H9 (cell line): ENCODE data around the gene MYOD1. TPM values are rescaled to one million over a fixed set of nuclear protein-coding genes. Genes with fewer than 3 reads are reported as not detected.

Source experiments
- DNase-seq: peaks from one replicate; pipeline ENCODE4 v3.0.0-alpha.2; 2017
- H2AFZ ChIP-seq: one replicate; pipeline ENCODE4 v1.6.1; 2013; ENCODE audit warnings: mild to moderate bottlenecking, low read length, control low read depth, moderate library complexity
- H2AK5ac ChIP-seq: 2 replicates; pipeline ENCODE4 v1.6.1; 2013; ENCODE audit warnings: low read length, control low read depth, mixed read lengths; ENCODE audit not compliant: insufficient read length
- H2BK120ac ChIP-seq: one replicate; pipeline ENCODE4 v1.6.1; 2013; ENCODE audit warnings: low read depth, mild to moderate bottlenecking, low read length, control low read depth, inconsistent platforms; ENCODE audit not compliant: poor library complexity, severe bottlenecking
- H2BK12ac ChIP-seq: 2 replicates; pipeline ENCODE4 v1.6.1; 2013; ENCODE audit warnings: low read length, control low read depth, mixed read lengths, low read depth; ENCODE audit not compliant: insufficient read length
- H2BK15ac ChIP-seq: 2 replicates; pipeline ENCODE4 v1.6.1; 2013; ENCODE audit warnings: low read depth, low read length, control low read depth
- H2BK20ac ChIP-seq: one replicate; pipeline ENCODE4 v1.6.1; 2013; ENCODE audit warnings: low read depth, mild to moderate bottlenecking, low read length, control low read depth, inconsistent platforms; ENCODE audit not compliant: poor library complexity, severe bottlenecking
- H2BK5ac ChIP-seq: 2 replicates; pipeline ENCODE4 v1.6.1; 2013; ENCODE audit warnings: low read length, control low read depth, mixed read lengths; ENCODE audit not compliant: insufficient read length
- H3K14ac ChIP-seq: 2 replicates; pipeline ENCODE4 v1.6.1; 2013; ENCODE audit warnings: low read length, control low read depth; ENCODE audit not compliant: insufficient read depth
- H3K18ac ChIP-seq: 2 replicates; pipeline ENCODE4 v1.6.1; 2013; ENCODE audit warnings: low read depth, mild to moderate bottlenecking, mixed read lengths, low read length, control low read depth; ENCODE audit not compliant: insufficient read length
- H3K23ac ChIP-seq: 2 replicates; pipeline ENCODE4 v1.6.1; 2013; ENCODE audit warnings: low read length, control low read depth, mixed read lengths, low read depth; ENCODE audit not compliant: insufficient read length
- H3K23me2 ChIP-seq: 2 replicates; pipeline ENCODE4 v1.6.1; 2013; ENCODE audit warnings: low read depth, mild to moderate bottlenecking, mixed read lengths, low read length, control low read depth; ENCODE audit not compliant: insufficient read length, poor library complexity, severe bottlenecking
- H3K27ac ChIP-seq: 2 replicates; pipeline ENCODE4 v1.5.1; 2013; ENCODE audit warnings: low read length, control low read depth, mixed read lengths, low read depth; ENCODE audit not compliant: insufficient read length
- H3K27me3 ChIP-seq: 2 replicates; pipeline ENCODE4 v1.6.1; 2013; ENCODE audit warnings: low read length, control low read depth, inconsistent platforms; ENCODE audit not compliant: insufficient read depth
- H3K4ac ChIP-seq: 2 replicates; pipeline ENCODE4 v1.6.1; 2013; ENCODE audit warnings: low read depth, mild to moderate bottlenecking, control low read depth, inconsistent platforms, low read length, moderate library complexity
- H3K4me1 ChIP-seq: 2 replicates; pipeline ENCODE4 v1.6.1; 2013; ENCODE audit warnings: low read length, control low read depth, inconsistent platforms; ENCODE audit not compliant: insufficient read depth
- H3K4me2 ChIP-seq: 2 replicates; pipeline ENCODE4 v1.6.1; 2013; ENCODE audit warnings: low read length, control low read depth, mixed read lengths; ENCODE audit not compliant: insufficient read length, insufficient read depth
- H3K56ac ChIP-seq: 2 replicates; pipeline ENCODE4 v1.6.1; 2013; ENCODE audit warnings: low read depth, mild to moderate bottlenecking, mixed read lengths, low read length, control low read depth; ENCODE audit not compliant: insufficient read length
- H3K79me1 ChIP-seq: 2 replicates; pipeline ENCODE4 v1.6.1; 2013; ENCODE audit warnings: low read depth, mild to moderate bottlenecking, moderate library complexity, low read length, control low read depth, inconsistent platforms; ENCODE audit not compliant: insufficient read depth, poor library complexity, severe bottlenecking
- H3K79me2 ChIP-seq: 2 replicates; pipeline ENCODE4 v1.6.1; 2013; ENCODE audit warnings: low read length, control low read depth, inconsistent platforms; ENCODE audit not compliant: insufficient read depth
- H3K9ac ChIP-seq: 2 replicates; pipeline ENCODE4 v1.6.1; 2013; ENCODE audit warnings: low read length, control low read depth, mixed read lengths; ENCODE audit not compliant: insufficient read length; ENCODE audit errors: extremely low read depth
- H3K9me3 ChIP-seq: one replicate; pipeline ENCODE4 v1.6.1; 2013; ENCODE audit warnings: low read depth, low read length, inconsistent platforms; ENCODE audit not compliant: control insufficient read depth
- H3T11ph ChIP-seq: one replicate; pipeline ENCODE4 v1.6.1; 2013; ENCODE audit warnings: mild to moderate bottlenecking, low read length, control low read depth, inconsistent platforms
- H4K20me1 ChIP-seq: one replicate; pipeline ENCODE4 v1.6.1; 2013; ENCODE audit not compliant: control insufficient read depth, insufficient read length, insufficient read depth
- H4K5ac ChIP-seq: 2 replicates; pipeline ENCODE4 v1.6.1; 2013; ENCODE audit warnings: low read depth, mild to moderate bottlenecking, mixed read lengths, low read length, control low read depth; ENCODE audit not compliant: insufficient read length
- H4K8ac ChIP-seq: replicated peaks from 2 replicates; pipeline ENCODE4 v1.6.1; 2013; ENCODE audit warnings: low read length, control low read depth, mixed read lengths, low read depth; ENCODE audit not compliant: insufficient read length
- H4K91ac ChIP-seq: 2 replicates; pipeline ENCODE4 v1.6.1; 2013; ENCODE audit warnings: low read depth, mild to moderate bottlenecking, moderate library complexity, mixed read lengths, low read length, control low read depth; ENCODE audit not compliant: insufficient read length
- H3K27ac Mint-ChIP-seq, 3 experiments: 2 replicates in 2 of 3; 3 replicates in 1 of 3; pipeline ENCODE4 v1.8.0; 2020 to 2021; ENCODE audit warnings: mixed read lengths in 3 of 3, mild to moderate bottlenecking in 1 of 3, moderate library complexity in 1 of 3
- H3K27me3 Mint-ChIP-seq: 2 replicates; pipeline ENCODE4 v1.8.0; 2021; ENCODE audit warnings: low read depth, mild to moderate bottlenecking, moderate library complexity, mixed read lengths
- H3K36me3 Mint-ChIP-seq, 3 experiments: 2 replicates in 2 of 3; 3 replicates in 1 of 3; pipeline ENCODE4 v1.8.0; 2020 to 2021; ENCODE audit warnings: low read depth in 3 of 3, mixed read lengths in 3 of 3; ENCODE audit not compliant: insufficient read depth in 1 of 3
- H3K4me1 Mint-ChIP-seq, 2 experiments: 2 replicates each; pipeline ENCODE4 v1.8.0; 2020; ENCODE audit warnings: mixed read lengths in 2 of 2
- H3K4me3 Mint-ChIP-seq, 2 experiments: 2 replicates in 1 of 2; 3 replicates in 1 of 2; pipeline ENCODE4 v1.8.0; 2020 to 2021; ENCODE audit warnings: mild to moderate bottlenecking in 2 of 2, mixed read lengths in 2 of 2, moderate library complexity in 1 of 2
- H3K9me3 Mint-ChIP-seq, 2 experiments: 2 replicates in 1 of 2; 3 replicates in 1 of 2; pipeline ENCODE4 v1.8.0; 2020; ENCODE audit warnings: mild to moderate bottlenecking in 2 of 2, mixed read lengths in 2 of 2, moderate library complexity in 1 of 2
- WGBS: extraction: QIAGEN DNeasy Blood & Tissue Kit; methylation state at CpG from one replicate; pipeline ENCODE4 v1.1.7; 2013; ENCODE audit warnings: missing lambda C conversion rate, low lambda C conversion rate, mixed read lengths; ENCODE audit not compliant: insufficient read length; ENCODE audit errors: extremely low coverage; 5-methylcytosine and 5-hydroxymethylcytosine counted together
- total RNA-seq: library from RNA; stranded (reverse); gene quantifications from 2 replicates; pipeline ENCODE4 v1.2.1, GENCODE V29; 2021
- TF ChIP-seq, protein P1 (sequence below): fragments of 200-600 bp; sonication (generic); conservative IDR thresholded peaks from 3 replicates; pipeline ENCODE4 v1.8.0; 2021; ENCODE audit warnings: antibody characterized with exemption, mild to moderate bottlenecking

Gene MYOD1
- total RNA-seq, 1 experiment from 2014 or later = not detected

DNA sequence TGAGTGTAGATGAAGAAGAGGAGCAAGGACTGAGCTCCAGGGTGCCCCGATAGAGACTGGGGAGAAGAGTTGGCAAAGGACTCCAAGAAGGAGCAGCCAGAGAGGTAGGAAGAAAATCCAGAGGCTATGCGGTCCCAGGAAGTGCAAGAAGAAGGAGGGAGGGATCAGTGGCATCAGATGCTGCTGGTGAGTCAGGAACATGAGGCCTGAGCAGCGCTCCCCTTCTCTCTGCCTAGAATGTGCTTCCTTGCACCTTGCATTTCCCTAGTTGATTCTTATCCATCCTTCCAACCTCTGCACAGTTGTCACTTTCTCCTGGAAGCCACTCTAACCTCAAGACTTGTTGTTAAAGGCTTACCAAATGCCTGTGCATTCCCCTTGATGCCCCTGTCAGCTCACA lies 36.5 kb downstream of the MYOD1 start:
- no peak for DNase-seq
- no peak overlapping the region for H2BK12ac ChIP-seq
- no peak overlapping the region for H3T11ph ChIP-seq
- H2BK120ac ChIP-seq = no peak overlapping the region
- TF ChIP-seq, protein P1, sequence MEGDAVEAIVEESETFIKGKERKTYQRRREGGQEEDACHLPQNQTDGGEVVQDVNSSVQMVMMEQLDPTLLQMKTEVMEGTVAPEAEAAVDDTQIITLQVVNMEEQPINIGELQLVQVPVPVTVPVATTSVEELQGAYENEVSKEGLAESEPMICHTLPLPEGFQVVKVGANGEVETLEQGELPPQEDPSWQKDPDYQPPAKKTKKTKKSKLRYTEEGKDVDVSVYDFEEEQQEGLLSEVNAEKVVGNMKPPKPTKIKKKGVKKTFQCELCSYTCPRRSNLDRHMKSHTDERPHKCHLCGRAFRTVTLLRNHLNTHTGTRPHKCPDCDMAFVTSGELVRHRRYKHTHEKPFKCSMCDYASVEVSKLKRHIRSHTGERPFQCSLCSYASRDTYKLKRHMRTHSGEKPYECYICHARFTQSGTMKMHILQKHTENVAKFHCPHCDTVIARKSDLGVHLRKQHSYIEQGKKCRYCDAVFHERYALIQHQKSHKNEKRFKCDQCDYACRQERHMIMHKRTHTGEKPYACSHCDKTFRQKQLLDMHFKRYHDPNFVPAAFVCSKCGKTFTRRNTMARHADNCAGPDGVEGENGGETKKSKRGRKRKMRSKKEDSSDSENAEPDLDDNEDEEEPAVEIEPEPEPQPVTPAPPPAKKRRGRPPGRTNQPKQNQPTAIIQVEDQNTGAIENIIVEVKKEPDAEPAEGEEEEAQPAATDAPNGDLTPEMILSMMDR = no peak
- no peak overlapping the region for H2BK20ac ChIP-seq
- Mint-ChIP-seq H3K27ac (no peak overlapping the region), H3K9me3 (no peaks in the 10 kb centered on the region), H3K36me3 (no peaks in the 10 kb centered on the region), H3K27me3 (peaks cover 41% of the 10 kb centered on the region), H3K4me1 (peaks cover 2% of the 10 kb centered on the region in 2 experiments; a peak in 2 of 4 replicates), H3K4me3 (no peak overlapping the region)
- peaks cover 3% of the 10 kb centered on the region for H4K20me1 ChIP-seq
- H2BK15ac ChIP-seq = no peak overlapping the region
- no peaks in the 10 kb centered on the region for H3K23me2 ChIP-seq
- no peak overlapping the region for H4K5ac ChIP-seq
- H3K27ac ChIP-seq = no peak overlapping the region
- H3K9me3 ChIP-seq = no peaks in the 10 kb centered on the region
- H4K8ac ChIP-seq = no peak overlapping the region
- no peaks in the 10 kb centered on the region for H3K79me2 ChIP-seq
- H2AFZ ChIP-seq = no peak overlapping the region
- H3K56ac ChIP-seq = no peak overlapping the region
- H3K4me2 ChIP-seq = no peak overlapping the region
- no CpG with 5 or more reads among the region's 3 CpGs for WGBS
- H3K27me3 ChIP-seq = no peaks in the 10 kb centered on the region
- no peak overlapping the region for H3K23ac ChIP-seq
- H3K4me1 ChIP-seq = no peaks in the 10 kb centered on the region
- no peak overlapping the region for H3K9ac ChIP-seq
- no peak overlapping the region for H3K14ac ChIP-seq
- no peaks in the 10 kb centered on the region for H3K79me1 ChIP-seq
- H2BK5ac ChIP-seq = no peak overlapping the region
- H4K91ac ChIP-seq = no peak overlapping the region
- H3K4ac ChIP-seq = no peak overlapping the region
- no peak overlapping the region for H3K18ac ChIP-seq
- H2AK5ac ChIP-seq = no peak overlapping the region
